Measurements from ENCODE around the gene ALKBH8.
"Not testable (repeated sequence)": the region's sequence is repeated elsewhere in the genome, so short reads cannot be mapped to it uniquely, and the experiment has no call there.

ALKBH8 gene

DNA sequence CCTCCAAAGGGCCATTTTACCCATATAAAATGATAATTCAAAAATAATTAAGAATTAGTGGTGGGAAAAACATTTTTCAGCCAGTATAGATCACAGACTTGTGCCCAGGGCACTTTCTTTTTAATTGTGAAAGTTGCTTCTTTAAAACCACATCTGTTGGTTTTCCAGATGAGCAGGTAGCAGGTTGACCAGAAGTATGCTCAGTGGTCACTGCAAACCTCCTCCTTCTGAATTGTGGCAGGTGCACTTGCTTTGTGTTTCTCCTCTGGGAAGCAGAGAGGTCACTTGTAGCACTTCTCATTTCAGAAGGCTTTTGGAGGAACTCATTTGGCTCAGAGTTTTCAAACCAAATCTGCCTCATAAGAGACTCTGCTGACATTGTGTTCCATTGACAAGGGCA is 83.3 kb downstream of the ALKBH8 start:
- H3K4me3 ChIP-seq (ENCODE audit: low read length in 2 of 2), result no peak overlapping the region
- H3K9me3 ChIP-seq (ENCODE audit: control insufficient read depth in 2 of 2, low read length in 2 of 2), result no peaks in the 10 kb centered on the region
- no peak overlapping the region for H3K27ac ChIP-seq (ENCODE audit: low read depth in 2 of 2, low read length in 2 of 2)
- no peak overlapping the region for H3K9ac ChIP-seq (ENCODE audit: low read depth in 1 of 2, low read length in 2 of 2)
- no peaks in the 10 kb centered on the region for H3K36me3 ChIP-seq (ENCODE audit: control insufficient read depth in 2 of 2, insufficient read depth in 2 of 2, low read length in 2 of 2)
- no peaks in the 10 kb centered on the region for H3K27me3 ChIP-seq (ENCODE audit: control insufficient read depth in 2 of 2, insufficient read depth in 2 of 2, low read length in 2 of 2)
- no peaks in the 10 kb centered on the region for H3K4me1 ChIP-seq (ENCODE audit: control insufficient read depth in 2 of 2, insufficient read depth in 2 of 2, low read length in 2 of 2)

DNA sequence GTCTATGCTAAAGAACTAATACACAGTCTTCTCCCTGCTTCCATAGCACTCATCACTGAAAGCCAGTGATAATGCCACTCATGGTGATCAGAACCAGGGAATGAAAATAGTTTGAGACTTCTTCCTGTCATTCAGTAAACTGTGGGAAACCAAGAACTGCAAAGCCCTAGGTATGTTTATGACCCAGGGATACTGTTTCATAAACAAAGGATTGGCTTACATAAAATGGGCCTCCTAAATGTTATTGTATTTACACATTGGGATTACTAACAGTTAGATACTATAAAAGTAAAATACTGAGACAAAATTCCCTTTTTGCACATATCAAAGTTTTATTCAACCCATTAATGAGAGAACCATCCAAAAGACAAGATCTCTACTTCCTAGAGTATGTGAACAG is 86.6 kb downstream of the ALKBH8 start:
- Histone ChIP-seq H3K4me1 (ENCODE audit: control insufficient read depth in 2 of 2, insufficient read depth in 2 of 2, low read length in 2 of 2) (no peaks in the 10 kb centered on the region), H3K4me3 (ENCODE audit: low read length in 2 of 2) (no peak overlapping the region), H3K27me3 (ENCODE audit: control insufficient read depth in 2 of 2, insufficient read depth in 2 of 2, low read length in 2 of 2) (no peaks in the 10 kb centered on the region), H3K9ac (ENCODE audit: low read depth in 1 of 2, low read length in 2 of 2) (no peak overlapping the region), H3K9me3 (ENCODE audit: control insufficient read depth in 2 of 2, low read length in 2 of 2) (no peaks in the 10 kb centered on the region), H3K27ac (ENCODE audit: low read depth in 2 of 2, low read length in 2 of 2) (no peak overlapping the region), H3K36me3 (ENCODE audit: control insufficient read depth in 2 of 2, insufficient read depth in 2 of 2, low read length in 2 of 2) (no peaks in the 10 kb centered on the region)

DNA sequence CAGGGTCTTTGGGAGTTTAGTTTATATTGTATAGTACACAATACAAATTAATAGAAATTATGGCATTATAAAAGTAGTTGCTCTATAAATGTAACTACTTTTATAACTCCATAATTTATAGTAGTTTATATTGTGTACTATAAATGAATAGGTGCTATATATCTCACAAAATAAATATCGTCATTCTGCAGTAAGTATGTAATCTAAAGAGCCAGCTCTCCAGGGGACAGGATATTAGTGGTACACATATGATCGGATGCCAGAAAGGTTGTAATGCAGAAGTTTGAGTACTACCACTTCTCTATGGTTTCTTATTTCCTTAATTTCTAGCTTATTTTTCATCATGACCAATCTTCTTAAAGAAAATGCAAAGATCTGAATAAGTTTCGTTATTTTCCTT is 87.7 kb downstream of the ALKBH8 start:
- H3K36me3 ChIP-seq (ENCODE audit: control insufficient read depth in 2 of 2, insufficient read depth in 2 of 2, low read length in 2 of 2), result no peaks in the 10 kb centered on the region
- no peak overlapping the region for H3K9ac ChIP-seq (ENCODE audit: low read depth in 1 of 2, low read length in 2 of 2)
- no peak overlapping the region for H3K4me3 ChIP-seq (ENCODE audit: low read length in 2 of 2)
- no peaks in the 10 kb centered on the region for H3K4me1 ChIP-seq (ENCODE audit: control insufficient read depth in 2 of 2, insufficient read depth in 2 of 2, low read length in 2 of 2)
- no peak overlapping the region for H3K27ac ChIP-seq (ENCODE audit: low read depth in 2 of 2, low read length in 2 of 2)
- no peaks in the 10 kb centered on the region for H3K27me3 ChIP-seq (ENCODE audit: control insufficient read depth in 2 of 2, insufficient read depth in 2 of 2, low read length in 2 of 2)
- H3K9me3 ChIP-seq (ENCODE audit: control insufficient read depth in 2 of 2, low read length in 2 of 2), result no peaks in the 10 kb centered on the region

DNA sequence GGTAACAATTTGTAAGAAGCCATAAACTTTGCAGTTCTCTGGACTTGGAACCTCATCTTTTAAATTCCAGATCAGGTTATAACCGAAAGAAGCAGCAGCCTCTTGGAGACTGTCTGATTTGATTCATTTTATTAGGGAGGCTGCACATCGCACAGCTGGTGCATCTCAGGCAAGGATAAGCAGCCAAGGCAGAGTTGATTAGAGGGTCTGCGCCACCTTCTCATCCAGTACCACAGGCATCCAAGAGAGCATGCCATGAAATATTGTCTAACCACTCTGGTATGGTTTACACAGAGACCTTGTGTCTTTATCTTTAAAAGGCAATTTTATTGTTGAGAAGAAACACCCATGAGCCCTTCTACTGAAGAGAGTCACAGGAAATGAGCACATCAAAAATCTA is 91.7 kb downstream of the ALKBH8 start:
- H3K27me3 ChIP-seq (ENCODE audit: control insufficient read depth in 2 of 2, insufficient read depth in 2 of 2, low read length in 2 of 2), result no peaks in the 10 kb centered on the region
- no peaks in the 10 kb centered on the region for H3K36me3 ChIP-seq (ENCODE audit: control insufficient read depth in 2 of 2, insufficient read depth in 2 of 2, low read length in 2 of 2)
- no peak overlapping the region for H3K4me3 ChIP-seq (ENCODE audit: low read length in 2 of 2)
- H3K27ac ChIP-seq (ENCODE audit: low read depth in 2 of 2, low read length in 2 of 2), result no peak overlapping the region
- H3K4me1 ChIP-seq (ENCODE audit: control insufficient read depth in 2 of 2, insufficient read depth in 2 of 2, low read length in 2 of 2), result no peaks in the 10 kb centered on the region
- H3K9me3 ChIP-seq (ENCODE audit: control insufficient read depth in 2 of 2, low read length in 2 of 2), result no peaks in the 10 kb centered on the region
- no peak overlapping the region for H3K9ac ChIP-seq (ENCODE audit: low read depth in 1 of 2, low read length in 2 of 2)

DNA sequence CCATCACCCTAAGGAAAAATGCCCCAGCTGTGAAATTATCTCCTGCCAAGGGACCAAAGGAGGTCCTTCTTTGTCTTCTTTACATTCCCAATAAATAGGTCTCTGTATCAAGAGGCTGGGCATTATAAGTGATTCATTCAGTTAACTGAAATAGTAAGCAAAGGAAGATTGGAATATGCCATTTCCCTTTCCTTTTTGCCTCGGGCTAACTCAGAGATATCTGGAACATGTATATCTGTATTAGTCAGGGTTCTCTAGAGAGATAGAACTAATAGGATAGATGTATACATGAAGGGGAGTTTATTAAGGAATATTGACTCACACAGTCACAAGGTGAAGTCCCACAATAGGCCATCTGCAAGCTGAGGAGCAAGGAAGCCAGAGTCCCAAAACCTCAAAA is 92.6 kb downstream of the ALKBH8 start:
- Histone ChIP-seq H3K9me3 (ENCODE audit: control insufficient read depth in 2 of 2, low read length in 2 of 2) (no peaks in the 10 kb centered on the region), H3K27ac (ENCODE audit: low read depth in 2 of 2, low read length in 2 of 2) (no peak overlapping the region), H3K4me1 (ENCODE audit: control insufficient read depth in 2 of 2, insufficient read depth in 2 of 2, low read length in 2 of 2) (no peaks in the 10 kb centered on the region), H3K27me3 (ENCODE audit: control insufficient read depth in 2 of 2, insufficient read depth in 2 of 2, low read length in 2 of 2) (no peaks in the 10 kb centered on the region), H3K9ac (ENCODE audit: low read depth in 1 of 2, low read length in 2 of 2) (no peak overlapping the region), H3K36me3 (ENCODE audit: control insufficient read depth in 2 of 2, insufficient read depth in 2 of 2, low read length in 2 of 2) (no peaks in the 10 kb centered on the region), H3K4me3 (ENCODE audit: low read length in 2 of 2) (no peak overlapping the region)

DNA sequence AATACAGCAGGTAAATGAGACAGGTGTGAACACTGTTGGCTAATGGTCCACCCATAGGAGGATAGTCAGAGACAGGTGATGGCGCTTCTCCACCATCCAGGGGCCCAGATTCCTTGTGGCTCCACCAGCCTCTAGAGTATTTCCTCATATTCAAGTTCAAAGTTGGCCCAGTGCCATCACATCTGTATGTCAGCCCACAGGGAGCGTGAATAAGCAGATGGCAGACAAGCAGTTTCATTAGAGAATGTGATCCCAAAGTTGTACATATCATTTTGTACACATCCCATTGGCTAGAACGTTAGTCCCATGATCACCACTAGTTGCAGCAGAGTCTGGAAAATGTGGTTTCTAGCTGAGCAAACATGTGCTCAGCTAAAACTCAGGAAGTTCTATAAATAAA is 96.9 kb downstream of the ALKBH8 start:
- Histone ChIP-seq H3K27ac (ENCODE audit: low read depth in 2 of 2, low read length in 2 of 2) (no peak overlapping the region), H3K9me3 (ENCODE audit: control insufficient read depth in 2 of 2, low read length in 2 of 2) (no peaks in the 10 kb centered on the region), H3K4me3 (ENCODE audit: low read length in 2 of 2) (no peak overlapping the region), H3K36me3 (ENCODE audit: control insufficient read depth in 2 of 2, insufficient read depth in 2 of 2, low read length in 2 of 2) (no peaks in the 10 kb centered on the region), H3K9ac (ENCODE audit: low read depth in 1 of 2, low read length in 2 of 2) (no peak overlapping the region), H3K4me1 (ENCODE audit: control insufficient read depth in 2 of 2, insufficient read depth in 2 of 2, low read length in 2 of 2) (no peaks in the 10 kb centered on the region), H3K27me3 (ENCODE audit: control insufficient read depth in 2 of 2, insufficient read depth in 2 of 2, low read length in 2 of 2) (no peaks in the 10 kb centered on the region)

DNA sequence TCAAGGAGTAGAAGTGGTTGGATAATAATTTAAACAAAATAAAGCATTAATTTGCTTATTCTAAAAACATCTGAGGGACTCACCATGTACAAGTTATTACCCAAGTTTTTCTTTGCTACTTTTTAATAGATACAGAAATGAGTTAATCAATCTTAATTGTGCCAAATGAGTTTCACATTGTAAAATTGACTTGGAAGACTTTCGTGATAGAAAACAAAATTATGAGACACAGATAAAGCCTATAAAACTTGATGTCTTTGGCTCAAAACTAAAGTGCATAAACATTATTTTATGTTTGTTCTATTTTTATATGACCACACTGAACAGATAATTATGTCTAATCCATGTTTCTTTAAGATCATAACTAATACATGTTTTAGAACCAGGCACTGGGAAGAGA is 97.8 kb downstream of the ALKBH8 start:
- no peaks in the 10 kb centered on the region for H3K27me3 ChIP-seq (ENCODE audit: control insufficient read depth in 2 of 2, insufficient read depth in 2 of 2, low read length in 2 of 2)
- no peak overlapping the region for H3K9ac ChIP-seq (ENCODE audit: low read depth in 1 of 2, low read length in 2 of 2)
- no peaks in the 10 kb centered on the region for H3K4me1 ChIP-seq (ENCODE audit: control insufficient read depth in 2 of 2, insufficient read depth in 2 of 2, low read length in 2 of 2)
- no peak overlapping the region for H3K4me3 ChIP-seq (ENCODE audit: low read length in 2 of 2)
- H3K27ac ChIP-seq (ENCODE audit: low read depth in 2 of 2, low read length in 2 of 2), result no peak overlapping the region
- H3K36me3 ChIP-seq (ENCODE audit: control insufficient read depth in 2 of 2, insufficient read depth in 2 of 2, low read length in 2 of 2), result no peaks in the 10 kb centered on the region
- H3K9me3 ChIP-seq (ENCODE audit: control insufficient read depth in 2 of 2, low read length in 2 of 2), result no peaks in the 10 kb centered on the region

DNA sequence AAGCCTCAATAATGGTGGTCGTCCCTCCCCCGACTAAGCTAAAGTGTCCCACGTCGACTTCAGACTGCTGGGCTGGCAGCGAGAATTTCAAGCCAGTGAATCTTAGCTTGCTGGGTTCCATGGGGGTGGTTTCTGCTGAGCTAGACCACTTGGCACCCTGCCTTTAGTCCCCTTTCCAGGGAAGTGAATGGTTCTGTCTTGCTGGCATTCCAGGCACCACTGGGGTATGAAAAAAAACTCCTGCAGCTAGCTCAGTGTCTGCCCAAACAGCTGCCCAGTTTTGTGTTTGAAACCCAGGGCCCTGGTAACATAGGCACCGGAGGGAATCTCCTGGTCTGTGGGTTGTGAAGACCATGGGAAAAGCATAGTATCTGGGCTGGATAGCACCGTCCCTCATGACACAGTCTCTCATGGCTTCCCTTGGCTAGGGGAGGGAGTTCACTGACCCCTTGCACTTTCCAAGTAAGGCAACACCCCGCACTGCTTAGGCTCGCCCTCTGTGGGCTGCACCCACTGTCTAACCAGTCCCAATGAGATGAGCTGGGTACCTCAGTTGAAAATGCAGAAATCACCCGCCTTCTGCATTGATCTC is 99.2 kb downstream of the ALKBH8 start:
- H3K9me3 ChIP-seq (ENCODE audit: control insufficient read depth in 2 of 2, low read length in 2 of 2); H3K27me3 ChIP-seq (ENCODE audit: control insufficient read depth in 2 of 2, insufficient read depth in 2 of 2, low read length in 2 of 2); H3K4me3 ChIP-seq (ENCODE audit: low read length in 2 of 2); H3K9ac ChIP-seq (ENCODE audit: low read depth in 1 of 2, low read length in 2 of 2); H3K4me1 ChIP-seq (ENCODE audit: control insufficient read depth in 2 of 2, insufficient read depth in 2 of 2, low read length in 2 of 2); H3K27ac ChIP-seq (ENCODE audit: low read depth in 2 of 2, low read length in 2 of 2); H3K36me3 ChIP-seq (ENCODE audit: control insufficient read depth in 2 of 2, insufficient read depth in 2 of 2, low read length in 2 of 2): not testable (repeated sequence)

DNA sequence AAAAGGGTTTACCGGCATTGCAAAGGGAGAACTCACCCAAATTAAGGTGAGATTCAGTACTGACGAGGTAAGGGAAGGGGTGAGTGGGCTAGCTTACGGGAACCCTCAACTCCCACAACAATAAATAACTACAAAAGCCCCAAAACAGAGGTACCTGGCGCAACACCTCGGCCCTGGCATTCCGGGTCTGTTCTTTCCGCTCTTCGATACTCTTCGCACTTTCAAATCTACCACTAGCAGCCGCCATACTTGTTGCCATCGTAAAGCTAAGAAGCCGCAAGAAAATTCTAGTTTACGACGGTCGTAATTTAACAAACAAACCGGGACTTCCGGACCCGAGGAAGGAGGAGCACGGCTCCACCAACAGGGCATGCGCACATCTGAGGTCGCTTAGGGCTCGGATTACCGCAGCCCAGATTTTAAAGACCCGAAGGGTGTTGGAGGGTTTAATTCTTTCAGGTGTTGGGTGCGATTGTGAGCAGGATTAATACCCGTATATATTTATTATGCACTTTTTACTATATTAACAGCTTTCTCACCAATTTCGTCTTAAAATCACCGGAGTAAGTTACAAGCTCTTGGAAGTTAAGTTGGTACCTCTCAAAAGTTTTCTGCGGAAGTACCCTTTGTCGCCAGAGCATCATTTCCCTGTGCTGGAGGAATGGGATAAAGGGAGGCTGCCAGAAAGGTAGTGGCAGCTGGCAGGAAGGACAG is 107.8 kb downstream of the ALKBH8 start, which contains the start of gene CWF19L2:
CWF19L2 (minus strand) TSS at position 268 of the 714 bp plus-strand sequence; CDS start at position 259, 9 bp downstream.
- H3K27me3 ChIP-seq (ENCODE audit: control insufficient read depth in 2 of 2, insufficient read depth in 2 of 2, low read length in 2 of 2), result no peaks in the 10 kb centered on the region
- H3K9ac ChIP-seq (ENCODE audit: low read depth in 1 of 2, low read length in 2 of 2), result peak within 1 kb of the TSS; percentile 81 to 90
- H3K36me3 ChIP-seq (ENCODE audit: control insufficient read depth in 2 of 2, insufficient read depth in 2 of 2, low read length in 2 of 2), result peaks cover 4 to 16% of the 10 kb centered on the region in 2 donors
- no peaks in the 10 kb centered on the region for H3K9me3 ChIP-seq (ENCODE audit: control insufficient read depth in 2 of 2, low read length in 2 of 2)
- H3K4me3 ChIP-seq (ENCODE audit: low read length in 2 of 2), result peak within 1 kb of the TSS; percentile 90 to 99
- peaks cover 0 to 6% of the 10 kb centered on the region in 2 donors for H3K4me1 ChIP-seq (ENCODE audit: control insufficient read depth in 2 of 2, insufficient read depth in 2 of 2, low read length in 2 of 2)
- H3K27ac ChIP-seq (ENCODE audit: low read depth in 2 of 2, low read length in 2 of 2), result peak within 1 kb of the TSS; percentile 6 to 65

DNA sequence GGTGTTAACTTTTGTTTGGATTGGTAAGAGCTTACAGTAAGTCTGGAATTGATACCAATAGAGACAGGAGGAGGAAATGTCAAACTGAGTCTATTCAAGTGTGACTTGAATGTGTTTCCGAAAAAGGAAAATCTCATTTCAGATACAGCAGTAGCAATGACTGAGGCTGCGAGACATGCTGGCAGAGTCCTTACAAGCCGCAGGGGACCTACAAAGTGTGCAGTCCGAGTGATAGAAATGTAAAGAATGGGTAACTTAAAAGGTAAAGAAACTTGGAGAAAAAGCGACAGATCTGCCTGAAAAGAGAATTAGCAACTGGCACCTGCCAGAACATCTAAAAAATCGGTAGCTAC is 108.4 kb downstream of the ALKBH8 start:
- Histone ChIP-seq H3K36me3 (ENCODE audit: control insufficient read depth in 2 of 2, insufficient read depth in 2 of 2, low read length in 2 of 2) (peaks cover 4 to 20% of the 10 kb centered on the region in 2 donors), H3K27me3 (ENCODE audit: control insufficient read depth in 2 of 2, insufficient read depth in 2 of 2, low read length in 2 of 2) (no peaks in the 10 kb centered on the region), H3K9me3 (ENCODE audit: control insufficient read depth in 2 of 2, low read length in 2 of 2) (no peaks in the 10 kb centered on the region), H3K4me3 (ENCODE audit: low read length in 2 of 2) (peak overlapping the region; percentile 90 to 99), H3K9ac (ENCODE audit: low read depth in 1 of 2, low read length in 2 of 2) (peak overlapping the region; percentile 81 to 90), H3K4me1 (ENCODE audit: control insufficient read depth in 2 of 2, insufficient read depth in 2 of 2, low read length in 2 of 2) (peaks cover 0 to 6% of the 10 kb centered on the region in 2 donors), H3K27ac (ENCODE audit: low read depth in 2 of 2, low read length in 2 of 2) (peak overlapping the region; percentile 6 to 65)

Measured in mucosa of rectum (tissue), 2 donors.